Measurements from ENCODE around the gene PHF2. TPM values are rescaled to one million over a fixed set of nuclear protein-coding genes. Genes with fewer than 3 reads are reported as not detected.

The PHF2 gene
- total and polyA plus RNA-seq, 10 donors, result 11.2 to 46.2 (median 31.0) TPM

- intact Hi-C loops (cut with DNase I; ENCODE audit: low total_unique reads), result no loop called here
- no peak overlapping the region for H3K27ac ChIP-seq
- peak; percentile 62 for DNase-seq
- H3K27me3 ChIP-seq (replicated peaks in 1 of 7), result no peaks in the 10 kb centered on the region
- peaks cover 0 to 14% (median 2%) of the 10 kb centered on the region in 6 donors for H3K4me1 ChIP-seq
- H3K4me3 ChIP-seq, result no peak overlapping the region
- peaks cover 0 to 72% (median 55%) of the 10 kb centered on the region in 6 donors for H3K36me3 ChIP-seq
- WGBS, 5 donors, result 95 to 99% (median 97%) methylated on average over 6 to 12 of the region's 12 CpGs
- no peak for TF ChIP-seq CTCF (IDR thresholded peaks at IDR 0.05 in 8 of 11, conservative IDR thresholded peaks at IDR 0.05 in 3 of 11)
- H3K9me3 ChIP-seq, result no peaks in the 10 kb centered on the region
Observed at GRCh38 chr9:93677048-93677571, 100.7 kb downstream of the PHF2 start.

DNA sequence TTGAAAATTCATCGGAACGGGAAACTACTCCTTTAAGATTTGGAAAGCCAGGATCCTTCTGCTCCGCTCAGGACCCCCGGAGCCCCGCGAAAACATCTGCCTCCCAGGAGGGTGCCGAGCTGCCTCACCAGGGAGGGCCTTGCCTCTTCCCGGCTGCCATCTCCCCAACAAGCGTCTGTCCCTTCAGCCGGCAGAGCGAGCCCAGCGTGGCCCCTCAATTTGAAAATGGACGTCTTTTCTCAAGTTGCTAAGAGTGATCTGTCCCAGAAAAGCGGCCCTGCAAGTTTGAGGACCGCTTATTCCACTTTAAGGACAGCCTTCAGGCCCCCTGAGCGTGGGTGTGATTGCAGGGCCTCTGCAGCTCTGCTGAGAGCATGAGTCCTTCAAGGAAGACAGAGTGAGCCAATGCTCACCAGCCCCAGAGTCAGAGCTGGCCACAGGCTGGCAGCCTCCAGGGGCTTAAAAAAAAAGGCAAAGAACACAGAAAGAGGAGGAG, 101.3 kb downstream of the PHF2 start:
- Histone ChIP-seq H3K27me3 (replicated peaks in 1 of 7) (peaks cover 0 to 4% (median 0%) of the 10 kb centered on the region in 7 donors), H3K4me1 (peaks cover 0 to 20% (median 2%) of the 10 kb centered on the region in 6 donors), H3K27ac (no peak overlapping the region), H3K4me3 (no peak overlapping the region), H3K9me3 (no peaks in the 10 kb centered on the region), H3K36me3 (peaks cover 0 to 70% (median 55%) of the 10 kb centered on the region in 6 donors)
- intact Hi-C loops (cut with DNase I; ENCODE audit: low total_unique reads), result no loop called here
- TF ChIP-seq POLR2A (IDR thresholded peaks at IDR 0.05) (no peak), CTCF (IDR thresholded peaks at IDR 0.05 in 8 of 11, conservative IDR thresholded peaks at IDR 0.05 in 3 of 11) (no peak), POLR2AphosphoS5 (IDR thresholded peaks at IDR 0.05) (no peak)
- WGBS, 5 donors, result 97 to 100% (median 98%) methylated on average over 16 of the region's 16 CpGs
- peak; percentile 66 for DNase-seq

DNA sequence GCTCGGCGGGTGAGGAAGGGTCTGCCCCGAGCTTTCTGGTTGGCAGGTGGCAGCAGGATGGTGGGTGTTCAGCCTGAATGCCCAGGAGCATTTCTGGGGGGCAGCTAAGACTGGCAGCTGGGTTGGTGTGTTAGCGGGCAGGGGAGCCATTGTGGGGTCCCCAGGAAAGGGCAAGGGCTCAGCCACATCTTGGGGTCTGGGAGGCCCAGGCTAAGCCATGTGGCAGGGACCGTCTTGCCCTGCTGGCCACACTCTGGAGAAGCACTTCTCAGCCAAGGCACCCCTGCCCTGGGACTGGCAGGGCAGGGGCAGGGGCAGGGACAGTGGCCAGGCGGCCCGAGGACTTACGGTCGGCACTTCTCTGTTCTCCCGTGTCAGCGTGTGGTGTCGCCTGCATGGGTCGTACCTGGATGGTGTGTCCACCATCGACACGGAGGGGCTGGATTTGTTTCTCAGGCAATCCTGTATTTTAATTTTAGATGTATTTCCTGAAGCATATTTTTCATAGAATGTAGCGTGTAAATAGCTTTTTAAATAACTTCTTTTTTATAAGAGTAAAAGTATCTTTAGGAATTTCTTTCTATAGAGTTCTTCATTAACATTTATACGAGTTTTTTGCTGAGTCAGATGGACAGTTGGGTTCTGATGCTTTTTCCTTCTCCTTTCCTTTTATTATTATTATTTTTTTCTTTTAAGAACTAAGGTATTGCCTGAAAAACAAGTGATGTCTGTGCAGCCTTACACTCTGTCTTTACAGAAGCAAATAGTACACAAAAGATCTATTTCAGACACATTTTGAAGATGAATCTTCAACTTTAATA, 102.0 kb downstream of the PHF2 start:
- 86 to 91% (median 87%) methylated on average over 17 of the region's 17 CpGs for WGBS, 5 donors
- intact Hi-C loops (cut with DNase I; ENCODE audit: low total_unique reads), result no loop called here

DNA sequence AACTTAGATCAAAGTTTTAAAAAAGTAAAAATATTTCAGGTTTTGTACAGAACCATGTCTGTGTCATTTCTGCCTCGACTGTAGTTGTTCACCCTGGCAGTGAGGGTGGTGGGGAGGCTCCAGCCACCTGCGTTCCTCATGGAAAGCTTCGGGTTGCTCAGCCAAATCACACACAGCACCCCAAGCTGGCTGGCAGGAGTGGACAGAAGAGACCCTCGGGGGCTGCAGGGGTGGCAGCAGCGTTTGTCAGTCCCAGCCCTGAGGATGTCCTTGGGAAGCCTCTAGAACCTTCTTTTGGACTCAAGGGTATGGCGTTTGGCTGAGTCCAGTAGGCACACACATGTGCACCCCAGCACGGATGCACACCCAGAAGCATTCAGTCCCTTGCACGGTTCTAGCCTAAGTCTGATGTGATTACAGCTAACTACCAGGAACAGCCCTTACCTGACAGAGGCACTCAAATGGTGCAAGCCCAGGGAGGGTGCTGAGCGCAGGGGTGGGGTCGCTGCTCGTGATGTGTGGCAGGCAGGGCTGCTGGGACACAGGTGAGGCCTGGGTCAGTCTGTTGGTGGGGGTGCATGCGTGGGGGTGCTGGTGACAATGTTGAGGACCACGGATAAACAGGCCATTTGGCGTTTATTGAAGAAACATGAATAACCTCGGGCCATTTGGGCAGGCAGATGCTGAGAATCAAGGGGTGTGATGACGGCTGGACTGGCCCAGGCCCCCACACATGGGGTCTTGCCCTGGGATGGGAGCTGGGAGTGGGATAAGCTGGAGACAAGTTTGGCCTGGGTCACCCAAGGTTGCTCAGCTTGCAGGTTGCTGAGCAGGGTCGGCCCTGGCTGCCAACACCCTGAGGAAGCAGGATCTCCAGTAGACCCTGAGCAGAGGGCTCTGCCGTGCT, 103.4 kb downstream of the PHF2 start:
- DNase-seq, result peak; percentile 58

More for the DNA sequence above, 102.0 kb downstream of the PHF2 start:
- TF ChIP-seq POLR2AphosphoS5 (IDR thresholded peaks at IDR 0.05) (peak in 2 of 3 donors; percentile 9 to 31), POLR2A (IDR thresholded peaks at IDR 0.05) (no peak)
- H3K4me1 ChIP-seq, result peaks cover 0 to 20% (median 2%) of the 10 kb centered on the region in 6 donors
- no peak overlapping the region for H3K27ac ChIP-seq
- peaks cover 0 to 63% (median 51%) of the 10 kb centered on the region in 6 donors for H3K36me3 ChIP-seq
- peaks cover 0 to 4% (median 0%) of the 10 kb centered on the region in 7 donors for H3K27me3 ChIP-seq (replicated peaks in 1 of 7)
- DNase-seq, result peak; percentile 65
- no peak overlapping the region for H3K4me3 ChIP-seq
- H3K9me3 ChIP-seq, result no peaks in the 10 kb centered on the region

More for the DNA sequence above, 103.4 kb downstream of the PHF2 start:
- Histone ChIP-seq H3K27ac (no peak overlapping the region), H3K36me3 (peaks cover 0 to 49% (median 37%) of the 10 kb centered on the region in 6 donors), H3K4me3 (no peak overlapping the region), H3K9me3 (no peaks in the 10 kb centered on the region), H3K4me1 (peaks cover 0 to 20% (median 2%) of the 10 kb centered on the region in 6 donors), H3K27me3 (replicated peaks in 1 of 7) (peaks cover 0 to 4% (median 0%) of the 10 kb centered on the region in 7 donors)
- intact Hi-C loops (cut with DNase I; ENCODE audit: low total_unique reads), result loop anchor here (5.0 kb wide), 1 partner anchor 283 kb away; no protein-coding TSS in a partner anchor
- WGBS, 5 donors, result 79 to 91% (median 85%) methylated on average over 17 to 18 of the region's 18 CpGs
- TF ChIP-seq CTCF (IDR thresholded peaks at IDR 0.05 in 8 of 11, conservative IDR thresholded peaks at IDR 0.05 in 3 of 11) (no peak), POLR2AphosphoS5 (IDR thresholded peaks at IDR 0.05) (no peak), POLR2A (IDR thresholded peaks at IDR 0.05) (no peak)

All from spleen (tissue), 11 donors.